H9 (cell line): Measurements from ENCODE around the gene DUOXA1. TPM values are rescaled to one million over a fixed set of nuclear protein-coding genes. Genes with fewer than 3 reads are reported as not detected.

Experiments used
- DNase-seq: peaks from one replicate; pipeline ENCODE4 v3.0.0-alpha.2; 2017
- H2AFZ ChIP-seq: one replicate; pipeline ENCODE4 v1.6.1; 2013; ENCODE audit warnings: mild to moderate bottlenecking, low read length, control low read depth, moderate library complexity
- H2AK5ac ChIP-seq: 2 replicates; pipeline ENCODE4 v1.6.1; 2013; ENCODE audit warnings: low read length, control low read depth, mixed read lengths; ENCODE audit not compliant: insufficient read length
- H2BK120ac ChIP-seq: one replicate; pipeline ENCODE4 v1.6.1; 2013; ENCODE audit warnings: low read depth, mild to moderate bottlenecking, low read length, control low read depth, inconsistent platforms; ENCODE audit not compliant: poor library complexity, severe bottlenecking
- H2BK12ac ChIP-seq: 2 replicates; pipeline ENCODE4 v1.6.1; 2013; ENCODE audit warnings: low read length, control low read depth, mixed read lengths, low read depth; ENCODE audit not compliant: insufficient read length
- H2BK15ac ChIP-seq: 2 replicates; pipeline ENCODE4 v1.6.1; 2013; ENCODE audit warnings: low read depth, low read length, control low read depth
- H2BK20ac ChIP-seq: one replicate; pipeline ENCODE4 v1.6.1; 2013; ENCODE audit warnings: low read depth, mild to moderate bottlenecking, low read length, control low read depth, inconsistent platforms; ENCODE audit not compliant: poor library complexity, severe bottlenecking
- H2BK5ac ChIP-seq: 2 replicates; pipeline ENCODE4 v1.6.1; 2013; ENCODE audit warnings: low read length, control low read depth, mixed read lengths; ENCODE audit not compliant: insufficient read length
- H3K14ac ChIP-seq: 2 replicates; pipeline ENCODE4 v1.6.1; 2013; ENCODE audit warnings: low read length, control low read depth; ENCODE audit not compliant: insufficient read depth
- H3K18ac ChIP-seq: 2 replicates; pipeline ENCODE4 v1.6.1; 2013; ENCODE audit warnings: low read depth, mild to moderate bottlenecking, mixed read lengths, low read length, control low read depth; ENCODE audit not compliant: insufficient read length
- H3K23ac ChIP-seq: 2 replicates; pipeline ENCODE4 v1.6.1; 2013; ENCODE audit warnings: low read length, control low read depth, mixed read lengths, low read depth; ENCODE audit not compliant: insufficient read length
- H3K23me2 ChIP-seq: 2 replicates; pipeline ENCODE4 v1.6.1; 2013; ENCODE audit warnings: low read depth, mild to moderate bottlenecking, mixed read lengths, low read length, control low read depth; ENCODE audit not compliant: insufficient read length, poor library complexity, severe bottlenecking
- H3K27ac ChIP-seq: 2 replicates; pipeline ENCODE4 v1.5.1; 2013; ENCODE audit warnings: low read length, control low read depth, mixed read lengths, low read depth; ENCODE audit not compliant: insufficient read length
- H3K27me3 ChIP-seq: 2 replicates; pipeline ENCODE4 v1.6.1; 2013; ENCODE audit warnings: low read length, control low read depth, inconsistent platforms; ENCODE audit not compliant: insufficient read depth
- H3K4ac ChIP-seq: 2 replicates; pipeline ENCODE4 v1.6.1; 2013; ENCODE audit warnings: low read depth, mild to moderate bottlenecking, control low read depth, inconsistent platforms, low read length, moderate library complexity
- H3K4me1 ChIP-seq: 2 replicates; pipeline ENCODE4 v1.6.1; 2013; ENCODE audit warnings: low read length, control low read depth, inconsistent platforms; ENCODE audit not compliant: insufficient read depth
- H3K4me2 ChIP-seq: 2 replicates; pipeline ENCODE4 v1.6.1; 2013; ENCODE audit warnings: low read length, control low read depth, mixed read lengths; ENCODE audit not compliant: insufficient read length, insufficient read depth
- H3K56ac ChIP-seq: 2 replicates; pipeline ENCODE4 v1.6.1; 2013; ENCODE audit warnings: low read depth, mild to moderate bottlenecking, mixed read lengths, low read length, control low read depth; ENCODE audit not compliant: insufficient read length
- H3K79me1 ChIP-seq: 2 replicates; pipeline ENCODE4 v1.6.1; 2013; ENCODE audit warnings: low read depth, mild to moderate bottlenecking, moderate library complexity, low read length, control low read depth, inconsistent platforms; ENCODE audit not compliant: insufficient read depth, poor library complexity, severe bottlenecking
- H3K79me2 ChIP-seq: 2 replicates; pipeline ENCODE4 v1.6.1; 2013; ENCODE audit warnings: low read length, control low read depth, inconsistent platforms; ENCODE audit not compliant: insufficient read depth
- H3K9ac ChIP-seq: 2 replicates; pipeline ENCODE4 v1.6.1; 2013; ENCODE audit warnings: low read length, control low read depth, mixed read lengths; ENCODE audit not compliant: insufficient read length; ENCODE audit errors: extremely low read depth
- H3K9me3 ChIP-seq: one replicate; pipeline ENCODE4 v1.6.1; 2013; ENCODE audit warnings: low read depth, low read length, inconsistent platforms; ENCODE audit not compliant: control insufficient read depth
- H3T11ph ChIP-seq: one replicate; pipeline ENCODE4 v1.6.1; 2013; ENCODE audit warnings: mild to moderate bottlenecking, low read length, control low read depth, inconsistent platforms
- H4K20me1 ChIP-seq: one replicate; pipeline ENCODE4 v1.6.1; 2013; ENCODE audit not compliant: control insufficient read depth, insufficient read length, insufficient read depth
- H4K5ac ChIP-seq: 2 replicates; pipeline ENCODE4 v1.6.1; 2013; ENCODE audit warnings: low read depth, mild to moderate bottlenecking, mixed read lengths, low read length, control low read depth; ENCODE audit not compliant: insufficient read length
- H4K8ac ChIP-seq: replicated peaks from 2 replicates; pipeline ENCODE4 v1.6.1; 2013; ENCODE audit warnings: low read length, control low read depth, mixed read lengths, low read depth; ENCODE audit not compliant: insufficient read length
- H4K91ac ChIP-seq: 2 replicates; pipeline ENCODE4 v1.6.1; 2013; ENCODE audit warnings: low read depth, mild to moderate bottlenecking, moderate library complexity, mixed read lengths, low read length, control low read depth; ENCODE audit not compliant: insufficient read length
- H3K27ac Mint-ChIP-seq, 3 experiments: 2 replicates in 2 of 3; 3 replicates in 1 of 3; pipeline ENCODE4 v1.8.0; 2020 to 2021; ENCODE audit warnings: mixed read lengths in 3 of 3, mild to moderate bottlenecking in 1 of 3, moderate library complexity in 1 of 3
- H3K27me3 Mint-ChIP-seq: 2 replicates; pipeline ENCODE4 v1.8.0; 2021; ENCODE audit warnings: low read depth, mild to moderate bottlenecking, moderate library complexity, mixed read lengths
- H3K36me3 Mint-ChIP-seq, 3 experiments: 2 replicates in 2 of 3; 3 replicates in 1 of 3; pipeline ENCODE4 v1.8.0; 2020 to 2021; ENCODE audit warnings: low read depth in 3 of 3, mixed read lengths in 3 of 3; ENCODE audit not compliant: insufficient read depth in 1 of 3
- H3K4me1 Mint-ChIP-seq, 2 experiments: 2 replicates each; pipeline ENCODE4 v1.8.0; 2020; ENCODE audit warnings: mixed read lengths in 2 of 2
- H3K4me3 Mint-ChIP-seq, 2 experiments: 2 replicates in 1 of 2; 3 replicates in 1 of 2; pipeline ENCODE4 v1.8.0; 2020 to 2021; ENCODE audit warnings: mild to moderate bottlenecking in 2 of 2, mixed read lengths in 2 of 2, moderate library complexity in 1 of 2
- H3K9me3 Mint-ChIP-seq, 2 experiments: 2 replicates in 1 of 2; 3 replicates in 1 of 2; pipeline ENCODE4 v1.8.0; 2020; ENCODE audit warnings: mild to moderate bottlenecking in 2 of 2, mixed read lengths in 2 of 2, moderate library complexity in 1 of 2
- CTCF ChIP-seq: fragments of 200-600 bp; sonication (generic); conservative IDR thresholded peaks from 3 replicates; pipeline ENCODE4 v1.8.0; 2021; ENCODE audit warnings: antibody characterized with exemption, mild to moderate bottlenecking
- WGBS: extraction: QIAGEN DNeasy Blood & Tissue Kit; methylation state at CpG from one replicate; pipeline ENCODE4 v1.1.7; 2013; ENCODE audit warnings: missing lambda C conversion rate, low lambda C conversion rate, mixed read lengths; ENCODE audit not compliant: insufficient read length; ENCODE audit errors: extremely low coverage; 5-methylcytosine and 5-hydroxymethylcytosine counted together
- total RNA-seq: library from RNA; stranded (reverse); gene quantifications from 2 replicates; pipeline ENCODE4 v1.2.1, GENCODE V29; 2021

Gene DUOXA1
- total RNA-seq, 1 experiment from 2014 or later = 1.2 TPM

- H2AK5ac ChIP-seq = no peak overlapping the region
- WGBS = no CpG with 5 or more reads among the region's 12 CpGs
- H3K79me2 ChIP-seq = no peaks in the 10 kb centered on the region
- H4K8ac ChIP-seq = no peak overlapping the region
- H2BK15ac ChIP-seq = no peak overlapping the region
- no peak overlapping the region for H3K4me3 Mint-ChIP-seq
- H4K5ac ChIP-seq = no peak overlapping the region
- H2BK20ac ChIP-seq = no peak overlapping the region
- H3K4me1 ChIP-seq = no peaks in the 10 kb centered on the region
- H3K23me2 ChIP-seq = no peaks in the 10 kb centered on the region
- H3K9me3 Mint-ChIP-seq = no peaks in the 10 kb centered on the region
- H2BK12ac ChIP-seq = no peak overlapping the region
- TF ChIP-seq CTCF = no peak
- H3T11ph ChIP-seq = no peak overlapping the region
- H3K9ac ChIP-seq = no peak overlapping the region
- no peak overlapping the region for H4K91ac ChIP-seq
- H3K36me3 Mint-ChIP-seq = no peaks in the 10 kb centered on the region
- no peak overlapping the region for H2BK120ac ChIP-seq
- H3K27me3 ChIP-seq = no peaks in the 10 kb centered on the region
- DNase-seq = no peak
- H3K27me3 Mint-ChIP-seq = peaks cover 29% of the 10 kb centered on the region
- H3K9me3 ChIP-seq = no peaks in the 10 kb centered on the region
- H3K4me2 ChIP-seq = no peak overlapping the region
- H3K4ac ChIP-seq = no peak overlapping the region
- H3K14ac ChIP-seq = no peak overlapping the region; the same call in 1 of the 2 replicates
- no peaks in the 10 kb centered on the region for H3K79me1 ChIP-seq
- H3K27ac ChIP-seq = no peak overlapping the region
- H3K18ac ChIP-seq = no peak overlapping the region
- no peak overlapping the region for H3K56ac ChIP-seq
- H3K23ac ChIP-seq = no peak overlapping the region
- H2BK5ac ChIP-seq = no peak overlapping the region
- no peak overlapping the region; a peak in 1 of 7 replicates for H3K27ac Mint-ChIP-seq
- H2AFZ ChIP-seq = no peak overlapping the region
- no peaks in the 10 kb centered on the region for H4K20me1 ChIP-seq
- H3K4me1 Mint-ChIP-seq = peaks cover 5 to 7% of the 10 kb centered on the region in 2 experiments; a peak in 3 of 4 replicates
These were observed 18.7 kb upstream of the DUOXA1 start for GRCh38 chr15:45148076-45149059.
